ENCODE measurements around the gene KCNG3.

Gene KCNG3

DNA sequence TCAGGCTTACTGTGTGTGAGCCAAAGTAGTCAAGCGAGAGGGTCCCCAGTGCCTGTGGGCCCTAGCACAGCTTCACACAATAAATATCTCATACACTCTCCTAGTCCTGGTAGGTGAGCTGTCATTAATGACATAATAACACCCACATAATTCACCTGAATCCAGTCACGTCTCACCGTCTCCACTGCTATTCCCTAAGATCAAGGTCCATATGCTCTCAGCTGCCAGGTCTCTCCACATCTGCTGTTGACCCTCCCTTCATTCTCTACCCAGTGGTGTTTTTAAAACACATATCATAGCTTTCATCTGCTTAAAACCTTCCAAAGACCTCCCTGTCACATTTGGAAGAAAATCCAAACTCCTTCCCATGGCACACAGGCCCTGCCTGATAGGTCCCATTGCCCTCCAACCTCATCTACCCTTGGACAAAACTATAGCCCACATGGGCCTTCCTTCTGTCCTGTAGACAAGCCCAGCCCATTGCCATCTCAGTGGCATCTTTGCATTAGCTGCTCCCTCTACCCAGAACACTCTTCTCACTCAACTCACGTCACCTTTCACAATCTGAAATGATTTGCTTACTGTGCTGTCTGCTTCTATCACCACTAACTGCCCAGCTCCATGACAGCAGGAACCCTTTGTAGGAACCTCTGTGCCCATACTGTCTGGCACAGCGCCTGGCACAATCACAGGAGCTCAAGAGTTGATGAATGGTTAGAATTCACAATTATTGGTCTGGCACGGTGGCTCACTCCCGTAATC lies 7.5 kb downstream of the KCNG3 start:
- no peak overlapping the region for H3K4me3 ChIP-seq (ENCODE audit: low read depth, low read length)
- DNase-seq (ENCODE audit: low read depth): no peak
- TF ChIP-seq, protein P1, sequence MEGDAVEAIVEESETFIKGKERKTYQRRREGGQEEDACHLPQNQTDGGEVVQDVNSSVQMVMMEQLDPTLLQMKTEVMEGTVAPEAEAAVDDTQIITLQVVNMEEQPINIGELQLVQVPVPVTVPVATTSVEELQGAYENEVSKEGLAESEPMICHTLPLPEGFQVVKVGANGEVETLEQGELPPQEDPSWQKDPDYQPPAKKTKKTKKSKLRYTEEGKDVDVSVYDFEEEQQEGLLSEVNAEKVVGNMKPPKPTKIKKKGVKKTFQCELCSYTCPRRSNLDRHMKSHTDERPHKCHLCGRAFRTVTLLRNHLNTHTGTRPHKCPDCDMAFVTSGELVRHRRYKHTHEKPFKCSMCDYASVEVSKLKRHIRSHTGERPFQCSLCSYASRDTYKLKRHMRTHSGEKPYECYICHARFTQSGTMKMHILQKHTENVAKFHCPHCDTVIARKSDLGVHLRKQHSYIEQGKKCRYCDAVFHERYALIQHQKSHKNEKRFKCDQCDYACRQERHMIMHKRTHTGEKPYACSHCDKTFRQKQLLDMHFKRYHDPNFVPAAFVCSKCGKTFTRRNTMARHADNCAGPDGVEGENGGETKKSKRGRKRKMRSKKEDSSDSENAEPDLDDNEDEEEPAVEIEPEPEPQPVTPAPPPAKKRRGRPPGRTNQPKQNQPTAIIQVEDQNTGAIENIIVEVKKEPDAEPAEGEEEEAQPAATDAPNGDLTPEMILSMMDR (conservative IDR thresholded peaks at IDR 0.05; ENCODE audit: low read depth, low read length): no peak

DNA sequence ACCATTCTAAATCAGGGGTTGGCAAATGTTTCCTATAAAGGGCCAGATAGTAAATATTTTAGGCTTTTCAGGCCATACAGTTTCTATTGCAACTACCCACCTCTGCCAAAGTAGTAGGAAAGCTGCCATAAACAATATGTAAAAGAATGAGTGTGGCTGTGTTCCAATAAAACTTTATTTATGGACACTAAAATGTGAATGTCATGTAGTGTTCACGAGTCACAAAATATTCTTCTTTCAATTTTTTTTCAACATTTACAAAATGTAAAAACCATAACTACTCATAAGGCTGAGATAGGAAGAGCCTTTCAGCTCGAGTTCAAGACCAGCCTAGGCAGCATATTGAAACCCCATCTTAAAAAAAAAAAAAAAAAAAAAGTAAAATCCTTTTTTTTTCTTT lies 13.4 kb downstream of the KCNG3 start:
- no peak for DNase-seq (ENCODE audit: low read depth)
- H3K4me3 ChIP-seq (ENCODE audit: low read depth, low read length): no peak overlapping the region
- TF ChIP-seq, protein P1 (conservative IDR thresholded peaks at IDR 0.05; ENCODE audit: low read depth, low read length): no peak

DNA sequence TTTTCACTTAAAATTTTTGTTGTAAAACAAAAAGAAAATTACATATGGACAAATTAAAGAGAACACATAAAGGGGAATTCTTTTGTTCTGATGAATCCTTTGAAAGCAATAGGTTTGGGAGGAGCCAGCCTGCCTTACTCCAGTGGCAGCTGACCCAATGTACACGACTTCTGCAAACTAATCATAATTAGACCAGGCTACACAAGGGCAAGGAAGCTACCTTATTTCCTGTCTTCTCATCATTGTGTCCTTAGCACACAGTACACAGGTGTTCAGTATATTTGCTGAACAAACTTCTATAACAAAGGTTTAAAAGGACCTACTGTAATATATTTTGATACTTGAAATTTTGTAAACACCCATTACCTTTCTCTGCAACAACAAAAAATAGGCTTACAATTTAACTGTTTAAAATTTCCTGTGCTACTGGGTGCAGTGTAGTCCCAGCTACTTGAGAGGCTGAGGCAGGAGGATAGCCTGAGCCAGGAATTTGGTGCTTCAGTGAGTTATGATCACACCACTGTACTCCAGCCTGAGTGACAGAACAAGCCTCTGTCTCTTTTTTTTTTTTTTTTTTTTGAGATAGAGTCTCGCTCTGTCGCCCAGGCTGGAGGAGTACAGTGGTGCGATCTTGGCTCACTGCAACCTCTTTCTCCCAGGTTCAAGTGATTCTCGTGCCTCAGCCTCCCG lies 18.9 kb downstream of the KCNG3 start:
- H3K4me3 ChIP-seq (ENCODE audit: low read depth, low read length): no peak overlapping the region
- TF ChIP-seq, protein P1 (conservative IDR thresholded peaks at IDR 0.05; ENCODE audit: low read depth, low read length): no peak
- no peak for DNase-seq (ENCODE audit: low read depth)

DNA sequence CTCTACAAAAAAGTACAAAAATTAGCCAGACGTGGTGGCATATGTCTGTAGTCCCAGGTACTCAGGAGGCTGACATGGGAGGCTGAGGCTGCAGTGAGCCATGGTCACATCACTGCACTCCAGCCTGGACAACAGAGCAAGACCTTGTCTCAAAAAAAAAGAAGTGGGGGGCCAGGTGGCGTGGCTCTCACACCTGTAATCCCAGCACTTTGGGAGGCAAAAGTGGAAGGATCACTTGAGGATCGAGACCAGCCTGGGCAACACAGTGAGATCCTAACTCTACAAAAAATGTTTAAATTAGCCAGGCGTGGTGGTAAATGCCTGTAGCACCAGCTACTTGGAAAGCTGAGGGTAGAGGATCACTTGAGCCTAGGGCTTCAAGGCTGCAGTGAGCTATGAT lies 23.1 kb downstream of the KCNG3 start:
- TF ChIP-seq, protein P1 (conservative IDR thresholded peaks at IDR 0.05; ENCODE audit: low read depth, low read length): no peak
- H3K4me3 ChIP-seq (ENCODE audit: low read depth, low read length): no peak overlapping the region
- DNase-seq (ENCODE audit: low read depth): no peak

DNA sequence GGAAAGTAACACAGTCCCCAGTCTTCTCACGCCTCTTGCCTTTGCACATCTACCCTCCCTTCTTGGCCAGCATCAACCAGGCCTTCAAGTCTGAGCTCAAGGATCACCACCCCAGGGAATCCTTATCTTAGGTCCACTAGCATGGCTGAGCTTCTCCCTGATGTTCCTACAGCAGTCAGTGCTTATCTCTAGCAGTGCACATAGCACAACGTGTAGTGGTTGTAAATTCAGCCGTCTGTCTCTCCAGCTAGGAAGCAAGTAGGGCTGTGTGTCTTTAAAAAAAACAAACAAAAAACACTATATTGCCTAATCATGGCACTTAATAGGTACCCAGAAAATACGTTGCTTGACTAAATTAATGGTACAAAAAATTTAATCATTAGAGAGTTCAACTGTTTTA lies 29.2 kb downstream of the KCNG3 start:
- TF ChIP-seq, protein P1 (conservative IDR thresholded peaks at IDR 0.05; ENCODE audit: low read depth, low read length): no peak
- peak; percentile 25 for DNase-seq (ENCODE audit: low read depth)
- H3K4me3 ChIP-seq (ENCODE audit: low read depth, low read length): no peak overlapping the region

DNA sequence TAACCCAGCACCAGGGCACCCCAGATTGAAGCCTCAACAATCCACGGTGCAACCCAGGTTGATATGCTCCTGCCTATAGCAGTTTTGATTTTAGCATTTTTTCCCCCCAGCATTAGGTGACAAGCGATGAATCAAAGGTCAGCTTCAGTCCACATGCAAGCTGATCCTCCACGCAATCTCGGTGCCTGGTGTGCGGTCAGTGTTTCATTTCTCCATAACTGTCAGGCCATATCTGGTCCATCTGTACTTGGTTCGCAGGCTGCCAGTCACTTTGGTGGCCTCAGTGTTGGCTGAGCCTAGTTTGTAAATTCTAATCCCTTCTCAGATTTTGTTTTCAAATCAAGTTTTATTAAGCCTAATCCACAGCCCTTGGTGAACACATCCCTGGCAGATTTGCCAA lies 30.2 kb downstream of the KCNG3 start:
- TF ChIP-seq, protein P1 (conservative IDR thresholded peaks at IDR 0.05; ENCODE audit: low read depth, low read length): no peak
- H3K4me3 ChIP-seq (ENCODE audit: low read depth, low read length): no peak overlapping the region
- no peak for DNase-seq (ENCODE audit: low read depth)

Measured in choroid plexus epithelial cell (primary cell).